ENCODE measurements around the gene ROBO1.

ROBO1 gene

DNA sequence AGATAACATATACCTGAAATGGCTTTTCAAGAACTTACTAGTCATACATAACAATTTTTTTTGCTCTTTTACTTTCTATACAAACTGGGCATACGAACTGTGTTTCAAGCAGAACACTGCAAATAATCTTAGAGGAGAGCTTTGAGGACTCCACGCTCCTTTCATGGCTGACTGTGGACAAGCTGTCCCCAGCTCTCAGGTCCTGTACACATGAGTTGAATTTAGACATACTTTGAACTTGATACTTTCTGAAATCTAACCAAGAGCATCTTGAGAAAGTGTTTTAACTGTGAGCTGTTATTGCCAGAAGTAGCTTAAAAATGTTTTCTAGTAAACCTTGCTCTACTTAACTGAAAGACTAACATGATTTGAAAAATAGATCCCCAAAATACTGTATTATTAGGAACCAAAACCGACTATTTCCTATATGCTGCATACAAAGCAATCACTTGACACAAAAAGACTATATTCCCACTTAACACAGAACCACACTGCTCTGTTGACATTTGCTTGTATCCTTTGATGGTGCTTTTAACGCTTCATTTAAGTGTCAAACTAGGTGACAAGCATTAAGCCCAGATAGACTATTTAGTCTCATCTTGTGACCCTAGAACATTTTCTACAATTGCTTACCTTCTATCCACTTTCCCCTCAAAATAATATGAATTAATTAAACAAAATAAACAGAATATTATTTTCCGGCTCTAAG is 755.8 kb downstream of the ROBO1 start:
- no peak for DNase-seq (ENCODE audit: low spot score)

DNA sequence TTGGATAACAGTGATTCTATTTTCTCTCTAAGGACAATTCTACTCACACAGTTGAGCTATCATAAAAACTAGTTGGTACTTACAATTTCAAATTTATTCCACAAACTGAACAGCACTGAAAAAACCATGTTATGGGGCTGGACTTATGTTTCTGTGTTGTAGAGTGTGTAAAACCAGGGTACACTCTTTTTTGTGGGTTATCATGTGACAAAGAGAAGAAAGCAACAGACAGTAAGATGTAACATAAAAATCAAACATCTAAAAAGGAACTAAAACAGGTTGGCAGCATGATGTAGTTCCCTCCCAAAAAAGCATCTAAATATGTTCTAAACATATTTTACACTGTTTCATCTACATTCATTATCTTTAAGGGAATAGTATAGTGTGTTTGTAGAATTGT is 757.9 kb downstream of the ROBO1 start:
- no peak for DNase-seq (ENCODE audit: low spot score)

DNA sequence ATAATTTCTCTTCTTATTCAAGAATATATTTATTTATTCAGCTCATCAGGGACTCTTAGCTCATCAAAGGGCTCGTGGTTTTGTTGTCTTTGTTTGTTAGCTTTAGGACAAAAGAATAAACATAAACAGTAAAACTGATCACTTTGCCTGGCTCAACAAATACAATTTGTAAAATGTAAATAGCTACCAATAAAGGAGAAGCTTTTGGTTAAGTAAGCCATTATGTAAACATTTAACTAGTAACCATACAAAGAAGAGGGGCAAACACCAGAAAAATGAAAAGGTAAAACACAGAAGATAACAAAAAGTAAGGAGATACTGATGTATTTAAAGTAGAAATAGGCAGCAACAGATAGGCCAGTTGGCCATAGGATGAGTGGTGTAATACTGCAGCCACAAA is 761.7 kb downstream of the ROBO1 start:
- DNase-seq (ENCODE audit: low spot score) = no peak

DNA sequence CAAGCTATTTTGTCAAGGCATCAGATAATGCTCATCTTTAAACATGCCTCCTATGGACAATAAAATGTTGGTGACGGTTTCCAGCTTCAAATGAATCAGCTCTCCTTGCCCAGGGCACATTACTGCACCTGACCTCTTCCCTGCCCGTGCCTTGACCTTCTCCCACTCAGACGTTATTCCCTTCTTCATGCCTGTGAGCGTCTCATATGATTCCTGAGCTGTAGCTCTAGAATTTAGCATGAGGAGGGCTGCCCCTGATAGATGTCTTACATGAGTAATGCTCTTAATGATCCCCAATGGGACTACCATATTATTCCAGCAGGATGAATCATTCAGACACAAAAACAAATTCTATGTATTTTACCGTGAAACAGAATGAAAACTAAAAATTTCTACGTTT is 762.7 kb downstream of the ROBO1 start:
- no peak for DNase-seq (ENCODE audit: low spot score)

DNA sequence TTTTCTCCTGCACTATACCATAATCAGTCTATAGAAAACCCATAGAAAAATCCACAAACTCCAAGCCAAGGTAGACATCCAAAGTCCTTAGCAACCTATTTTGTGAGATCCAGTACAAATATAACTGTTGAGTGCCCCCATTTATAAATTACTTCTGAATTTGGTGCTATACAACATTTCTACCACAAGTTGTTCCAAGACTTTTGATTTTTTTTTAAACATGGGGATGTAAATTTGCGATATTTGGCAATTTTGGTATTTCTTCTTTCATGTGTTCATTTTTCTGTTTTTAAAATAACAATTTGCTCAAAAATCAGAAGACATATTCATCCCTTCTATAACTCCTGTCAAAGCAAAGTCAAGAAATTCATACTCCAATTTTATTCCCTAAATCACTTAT is 763.8 kb downstream of the ROBO1 start:
- no peak for DNase-seq (ENCODE audit: low spot score)

DNA sequence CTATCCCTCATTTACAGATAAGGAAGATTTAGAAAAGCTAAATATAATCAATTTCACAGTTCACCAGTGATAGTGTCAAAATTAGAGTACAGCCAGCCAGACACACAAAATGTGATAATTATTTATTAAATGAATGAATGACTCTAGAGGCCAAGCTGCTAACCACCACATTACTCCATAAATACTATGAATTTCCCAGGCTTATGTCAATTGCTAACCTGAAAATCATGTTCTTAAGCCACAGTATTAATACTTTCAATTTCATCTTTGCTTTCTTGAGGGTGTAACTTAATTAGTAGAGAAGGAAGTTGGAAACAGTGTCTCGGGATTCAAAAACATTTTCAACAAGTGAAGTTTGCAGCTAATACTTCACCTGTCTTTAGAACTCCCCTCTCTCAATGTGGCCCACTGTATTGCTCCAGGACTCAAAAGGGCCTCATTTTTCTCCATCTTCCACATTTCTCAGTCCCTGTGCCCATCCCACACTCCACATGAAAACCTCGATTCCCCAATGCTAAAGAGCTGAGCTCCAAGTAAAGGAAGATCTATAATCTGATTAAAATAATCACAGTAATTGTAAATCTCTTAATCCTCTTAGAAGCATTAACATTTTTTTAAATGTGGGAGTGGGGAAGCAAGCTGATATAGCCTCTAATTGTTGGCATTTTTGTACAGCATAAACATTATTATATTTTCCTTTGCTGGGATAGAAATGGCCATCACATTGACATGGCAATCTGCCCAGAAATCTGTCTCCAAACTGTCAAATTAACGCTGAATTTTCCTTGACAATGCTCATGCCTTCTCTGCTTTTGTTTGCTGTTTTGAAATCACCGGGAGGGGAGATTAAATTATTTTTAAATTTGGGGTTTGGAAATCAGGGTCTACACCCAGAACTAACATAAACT is 765.1 kb downstream of the ROBO1 start:
- DNase-seq (ENCODE audit: low spot score) = no peak

DNA sequence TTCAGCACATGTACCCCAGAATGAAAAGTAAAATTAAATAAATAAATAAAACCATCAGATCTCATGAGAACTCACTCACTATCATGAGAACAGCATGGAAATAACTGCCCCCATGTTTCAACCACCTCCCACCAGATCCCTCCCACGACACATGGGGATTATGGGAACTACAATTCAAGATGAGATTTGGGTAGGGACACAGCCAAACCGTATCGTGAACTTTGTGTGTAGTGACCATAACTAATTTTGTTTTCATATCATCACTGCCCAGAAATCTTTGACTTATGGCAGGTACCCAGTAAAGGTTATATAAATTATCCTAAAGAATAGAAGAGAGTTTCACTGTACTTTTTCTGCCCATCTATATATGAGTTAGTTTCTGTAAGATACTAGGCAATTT is 766.5 kb downstream of the ROBO1 start:
- no peak for DNase-seq (ENCODE audit: low spot score)

DNA sequence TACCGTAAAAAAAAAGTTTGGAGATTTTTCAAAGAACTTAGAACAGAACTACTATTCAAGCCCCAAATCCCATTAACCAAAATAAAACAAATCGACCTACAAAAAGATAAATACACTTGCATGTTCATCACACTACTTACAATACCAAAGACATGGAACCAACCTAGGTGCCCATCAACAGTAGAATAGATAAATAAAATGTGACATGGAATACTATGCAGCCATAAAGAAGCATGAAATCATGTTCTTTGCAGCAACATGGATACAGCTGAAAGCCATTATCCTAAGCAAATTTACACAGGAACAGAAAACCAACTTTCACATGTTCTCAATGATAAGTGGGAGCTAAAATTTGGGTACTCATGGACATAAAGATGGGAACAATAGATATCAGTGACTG is 768.7 kb downstream of the ROBO1 start:
- no peak for DNase-seq (ENCODE audit: low spot score)

DNA sequence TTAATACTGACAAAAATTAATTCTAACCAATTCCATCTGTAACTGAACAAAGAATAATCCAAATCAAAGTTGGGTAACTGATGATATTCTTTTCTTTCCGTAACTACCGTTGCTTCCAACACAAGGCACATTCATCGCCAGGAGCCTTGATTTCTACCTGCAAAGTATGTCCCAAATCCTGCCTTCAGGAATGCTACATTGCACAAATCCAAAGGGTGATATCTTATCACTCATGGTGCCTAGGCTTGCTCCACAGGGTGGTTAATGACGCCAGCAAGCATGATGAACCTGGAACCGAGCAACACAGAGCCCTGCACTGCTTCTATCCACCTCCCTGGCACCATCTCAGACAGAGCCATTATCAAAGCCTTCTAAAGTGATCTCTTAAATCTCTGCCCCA is 772.7 kb downstream of the ROBO1 start:
- DNase-seq (ENCODE audit: low spot score) = no peak

DNA sequence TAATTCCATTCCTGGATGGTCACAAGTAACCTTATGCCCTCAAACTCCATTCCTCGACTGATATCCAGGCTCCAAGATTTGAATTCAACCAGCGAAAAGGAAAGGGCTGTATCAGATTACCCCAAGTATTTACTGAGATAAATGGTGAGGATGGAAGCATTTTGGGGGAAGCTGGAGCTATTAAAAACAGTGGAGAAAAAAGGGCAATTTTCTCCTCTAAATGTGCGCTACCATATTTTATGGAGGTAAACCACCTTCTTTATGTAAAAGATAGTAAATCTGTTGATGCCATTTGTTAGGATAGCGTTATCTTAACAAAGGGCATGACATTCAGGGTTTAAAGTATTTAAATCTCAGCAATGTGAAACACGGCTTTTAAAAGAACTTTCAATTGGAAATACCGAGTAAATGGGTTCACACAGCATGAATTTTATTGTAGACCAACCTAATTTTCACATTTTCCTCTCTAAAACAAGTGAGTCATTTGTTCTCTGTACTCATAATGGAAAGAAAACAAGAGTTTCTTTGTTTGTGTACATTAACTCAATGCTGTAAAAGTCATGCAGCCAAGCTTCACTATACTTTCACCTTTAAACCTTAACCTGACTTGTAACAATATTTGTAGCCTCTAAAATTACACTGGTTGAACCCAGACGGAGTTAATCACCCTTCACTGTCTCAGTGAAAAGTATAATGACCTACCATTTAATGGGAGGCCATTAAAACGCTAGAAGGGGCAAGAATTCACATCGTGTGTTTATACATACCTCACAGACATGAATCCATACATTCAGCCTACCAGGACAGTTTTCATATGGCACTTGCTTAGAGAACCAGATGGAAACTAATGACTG is 773.4 kb downstream of the ROBO1 start:
- DNase-seq (ENCODE audit: low spot score) = no peak

DNA sequence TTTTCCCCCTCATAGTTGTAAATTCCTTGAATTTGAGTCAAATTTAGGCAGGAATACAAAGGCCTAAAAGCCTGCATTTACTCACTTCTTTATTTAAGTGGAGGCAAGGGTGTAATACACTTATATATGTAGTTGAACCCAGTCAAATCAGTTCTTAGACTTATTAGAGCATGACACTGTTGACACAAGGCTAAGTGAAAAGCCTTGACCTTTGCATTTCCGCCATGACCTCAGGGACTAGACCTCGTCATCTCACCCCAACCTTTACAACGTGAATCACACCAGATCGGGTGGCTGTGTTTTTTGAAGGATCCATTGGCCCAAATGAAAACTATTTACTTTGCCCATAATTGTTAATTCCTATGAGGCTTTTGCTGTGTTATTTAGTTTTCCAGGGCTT is 774.4 kb downstream of the ROBO1 start:
- no peak for DNase-seq (ENCODE audit: low spot score)

DNA sequence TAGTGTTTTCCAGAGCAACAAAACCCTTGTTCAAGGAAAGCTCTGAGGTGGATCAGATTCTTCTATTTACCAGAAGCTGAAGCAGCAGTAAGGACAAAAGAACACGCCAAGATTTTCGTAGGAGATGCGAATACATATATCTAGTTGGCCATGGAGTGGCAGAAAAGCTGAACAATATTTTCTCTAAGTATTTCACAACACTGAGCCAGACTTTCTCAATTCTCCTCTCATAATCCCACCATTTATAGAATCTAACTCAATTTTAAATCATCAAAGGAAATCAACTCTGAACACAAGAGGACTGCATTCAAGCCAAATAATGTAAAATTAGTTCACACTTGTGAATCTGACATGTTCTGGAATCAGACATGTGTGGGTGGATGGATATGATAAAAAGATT is 775.0 kb downstream of the ROBO1 start:
- DNase-seq (ENCODE audit: low spot score) = no peak

DNA sequence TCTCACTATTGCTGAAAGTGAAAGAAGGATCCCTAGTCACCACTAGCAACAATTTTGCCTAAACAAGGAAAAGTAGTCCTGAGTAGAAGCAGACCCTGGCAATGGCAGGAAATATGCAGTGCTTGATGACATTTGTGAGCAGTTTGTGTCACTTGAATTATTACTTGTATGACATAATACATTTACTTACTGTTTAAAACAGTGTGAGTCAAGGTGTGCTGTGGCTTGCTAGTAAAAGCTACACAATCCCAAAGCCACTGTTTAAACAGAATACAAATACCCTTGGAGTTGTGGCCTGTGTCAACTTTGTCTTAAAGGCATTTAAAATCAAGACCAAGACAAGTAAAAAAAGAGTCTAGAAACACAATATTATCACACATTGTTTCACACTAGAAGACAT is 775.4 kb downstream of the ROBO1 start:
- no peak for DNase-seq (ENCODE audit: low spot score)

DNA sequence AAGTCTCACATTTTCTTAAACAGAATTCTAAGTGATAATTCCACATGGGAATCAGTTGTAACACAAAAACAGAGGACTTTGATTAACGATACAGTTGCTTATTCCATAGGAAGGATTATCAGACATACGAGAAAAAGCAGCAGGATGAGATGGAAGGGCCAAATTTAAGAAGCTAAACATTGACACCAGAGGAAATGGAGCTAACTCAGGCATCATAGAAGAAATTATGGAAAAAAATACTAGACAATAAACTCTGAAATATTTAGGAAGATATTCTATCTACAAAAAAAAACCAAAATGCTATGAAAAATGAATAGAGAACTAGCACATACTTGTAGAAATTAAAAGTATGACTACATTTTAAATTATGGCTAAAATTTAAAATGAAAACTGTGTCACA is 776.1 kb downstream of the ROBO1 start:
- no peak for DNase-seq (ENCODE audit: low spot score)

DNA sequence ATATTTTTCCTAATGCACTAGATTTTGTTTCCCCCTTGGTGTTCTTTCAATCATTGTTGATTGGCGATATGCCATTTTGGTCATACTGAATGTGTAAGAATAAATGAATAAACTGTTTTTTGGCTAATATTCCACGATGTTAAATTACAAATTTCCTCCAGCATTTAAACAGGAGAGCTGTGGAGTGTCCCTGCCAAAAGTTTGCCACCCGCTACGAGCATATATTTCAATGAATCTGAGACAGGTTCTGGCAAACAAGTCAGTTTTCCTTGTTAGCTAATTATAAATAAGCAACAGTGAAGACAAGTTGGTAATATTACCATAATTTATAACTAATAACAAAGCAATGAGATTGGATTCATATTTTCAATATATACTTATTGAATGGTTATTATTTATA is 777.6 kb downstream of the ROBO1 start:
- no peak for DNase-seq (ENCODE audit: low spot score)

DNA sequence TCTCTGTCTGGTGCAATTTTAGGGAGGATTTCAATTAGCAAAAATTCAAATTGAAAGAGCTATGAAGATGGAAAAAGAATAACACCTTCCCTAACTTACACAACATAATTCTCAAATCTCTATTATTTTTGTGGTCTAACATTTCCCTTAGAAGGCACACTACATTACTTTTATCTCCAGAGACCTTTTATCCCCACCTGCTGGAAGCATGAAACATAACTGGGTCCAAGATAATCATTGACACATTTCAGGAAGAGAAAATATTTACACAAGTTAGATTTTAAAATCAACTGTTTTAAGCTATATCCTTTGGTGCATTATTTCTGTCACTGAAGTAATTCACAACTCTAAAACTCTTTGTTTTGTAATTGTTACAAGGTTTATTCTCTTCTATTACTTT is 779.5 kb downstream of the ROBO1 start:
- no peak for DNase-seq (ENCODE audit: low spot score)

DNA sequence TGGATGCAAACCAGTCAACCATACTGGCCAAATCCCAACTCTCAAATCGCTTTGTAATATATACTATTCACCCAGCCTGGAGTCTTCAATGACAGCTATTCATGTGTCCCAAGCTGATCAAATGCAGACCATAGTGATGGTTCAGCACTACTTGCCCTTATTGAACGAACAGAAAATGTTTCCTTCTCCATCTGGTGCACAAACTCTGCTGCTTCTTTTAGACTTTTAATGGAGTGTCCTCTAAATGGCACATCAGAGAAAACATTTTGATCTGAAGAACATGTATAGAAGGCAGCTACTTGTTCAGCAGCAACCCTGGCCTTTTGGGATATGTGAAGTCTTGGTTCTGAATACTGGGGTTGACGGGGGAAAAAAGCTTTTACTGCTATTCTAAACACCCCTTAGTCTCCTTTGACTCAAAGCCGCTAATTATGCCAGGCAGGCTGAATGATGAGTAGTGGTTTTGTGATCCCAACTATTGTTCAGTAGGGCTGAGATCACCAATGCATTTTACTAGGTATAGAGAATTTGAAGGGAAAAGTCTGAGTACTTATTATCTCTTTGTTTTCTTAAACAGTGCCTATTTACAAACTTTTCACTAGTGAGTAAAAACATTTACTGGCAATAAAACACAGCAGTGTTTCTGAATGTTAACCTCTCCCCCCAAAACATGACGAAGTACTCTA is 781.2 kb downstream of the ROBO1 start:
- DNase-seq (ENCODE audit: low spot score) = no peak

DNA sequence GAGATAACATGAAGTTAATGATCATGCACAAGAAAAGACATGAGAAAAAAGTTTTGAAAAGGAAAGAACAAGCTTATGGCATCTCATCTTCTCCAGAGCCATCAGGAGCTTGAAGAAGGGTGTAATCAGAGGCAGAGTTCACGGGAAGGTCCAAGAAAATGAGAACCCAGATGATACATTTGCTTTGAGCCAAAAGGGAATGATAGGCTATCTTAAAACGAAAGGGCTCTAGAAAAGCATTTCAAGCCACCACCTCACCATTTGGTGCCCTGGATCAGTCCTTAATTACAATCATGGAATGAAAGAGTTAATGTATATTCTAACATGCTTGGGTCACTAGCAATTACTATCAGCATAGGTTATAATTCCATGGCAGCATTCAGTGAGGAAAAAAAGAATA is 781.8 kb downstream of the ROBO1 start:
- DNase-seq (ENCODE audit: low spot score) = no peak

DNA sequence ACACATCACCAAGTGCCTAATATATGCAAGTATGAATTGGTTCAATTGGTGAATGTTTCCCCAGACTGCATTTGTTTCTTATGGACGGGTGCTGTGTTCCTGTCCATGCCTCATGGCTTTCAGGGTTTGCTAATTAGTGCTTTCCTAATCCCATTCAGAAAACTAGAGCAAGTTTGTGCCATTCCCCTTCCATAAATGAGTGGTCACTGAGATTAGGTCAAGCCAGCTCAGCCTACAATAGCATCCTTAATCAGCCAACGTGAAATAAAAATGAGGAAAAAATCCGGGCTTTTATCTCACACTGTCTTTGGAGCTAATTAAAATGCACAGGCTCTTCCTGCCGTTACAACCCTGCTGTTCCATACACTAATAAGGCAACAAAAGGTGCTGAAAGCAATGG is 788.8 kb downstream of the ROBO1 start:
- no peak for DNase-seq (ENCODE audit: low spot score)

DNA sequence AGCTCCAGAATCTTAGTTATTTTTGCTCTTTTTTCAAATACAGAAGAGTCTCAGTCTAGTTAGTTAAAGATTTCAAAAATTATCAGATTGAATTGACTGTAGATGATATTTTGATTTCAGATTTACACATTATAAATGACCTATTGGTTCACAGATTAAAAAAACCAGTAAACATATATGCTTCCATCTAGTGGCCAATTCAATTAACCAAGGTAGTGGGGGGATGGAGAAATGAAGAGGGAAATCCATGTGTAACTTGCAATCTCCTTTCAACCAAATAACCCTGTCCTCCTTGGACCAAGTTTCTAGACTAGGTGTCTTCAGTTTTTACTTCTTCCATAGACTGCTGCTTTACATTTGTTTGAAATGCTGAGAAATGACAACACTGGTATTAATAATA is 789.8 kb downstream of the ROBO1 start:
- no peak for DNase-seq (ENCODE audit: low spot score)

DNA sequence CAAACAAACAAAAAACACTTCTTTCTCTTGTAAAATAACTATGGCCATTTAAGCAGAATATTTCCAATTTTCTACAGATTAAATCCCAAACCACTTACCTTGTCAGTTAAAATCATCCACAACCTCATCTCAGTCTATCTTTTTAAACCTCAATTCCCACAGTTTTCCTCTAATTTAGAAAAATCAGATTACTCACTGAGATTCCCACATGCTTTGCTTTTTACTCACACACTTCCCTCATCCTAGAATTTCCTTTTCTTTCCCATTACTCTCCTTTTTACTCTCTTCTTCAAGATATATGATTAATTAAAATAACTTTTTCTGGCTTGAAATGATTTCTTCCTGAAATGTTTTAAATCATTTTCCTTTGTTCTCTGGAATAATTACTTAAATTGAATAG is 790.7 kb downstream of the ROBO1 start:
- DNase-seq (ENCODE audit: low spot score) = no peak

DNA sequence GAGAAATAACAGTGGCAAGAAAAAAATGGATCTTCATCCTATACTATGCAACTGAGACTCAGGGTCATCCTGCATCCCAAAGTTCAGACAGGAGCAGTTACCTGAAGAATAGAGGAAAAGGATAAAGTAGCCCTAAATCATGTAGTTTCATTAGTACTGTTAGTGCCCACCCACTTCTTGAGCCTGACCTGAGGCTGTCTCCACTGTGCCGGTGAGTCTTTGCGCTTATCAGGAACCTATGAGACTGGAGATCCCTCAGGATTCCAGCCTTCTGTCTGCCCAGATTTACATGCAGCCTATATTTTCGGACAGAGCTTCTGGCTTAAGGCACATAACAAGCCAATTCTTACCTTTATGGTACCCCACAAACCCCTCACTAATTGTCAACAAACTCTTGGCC is 791.6 kb downstream of the ROBO1 start:
- no peak for DNase-seq (ENCODE audit: low spot score)

Data from hepatic stellate cell (primary cell).